Tibial nerve (tissue), 4 donors: ENCODE data around the gene ENTPD1.

Experiments used
- CTCF ChIP-seq, 5 experiments: fragments of 200-600 bp in 3 of 5; fragments of 450-650 bp in 2 of 5; sonication (generic) in 3 of 5; IDR thresholded peaks; one replicate each; pipeline ENCODE4 v1.5.1; 2016 to 2019; ENCODE audit warnings: antibody characterized with exemption in 5 of 5, mild to moderate bottlenecking in 3 of 5, moderate library complexity in 2 of 5
- EP300 ChIP-seq, 2 donors: sonication (generic); formaldehyde crosslinking; IDR thresholded peaks; one replicate each; pipeline ENCODE4 v1.6.1; 2017; ENCODE audit warnings: antibody characterized with exemption in 2 of 2, mild to moderate bottlenecking in 1 of 2
- POLR2A ChIP-seq, 2 donors: fragments of 450-650 bp; IDR thresholded peaks; one replicate each; pipeline ENCODE4 v1.6.1; 2017; ENCODE audit warnings: antibody characterized with exemption in 2 of 2, mild to moderate bottlenecking in 2 of 2, moderate library complexity in 2 of 2

- no peak for TF ChIP-seq CTCF (IDR thresholded peaks at IDR 0.05)
- TF ChIP-seq POLR2A (IDR thresholded peaks at IDR 0.05): no peak
- no peak for TF ChIP-seq EP300 (IDR thresholded peaks at IDR 0.05)
These were observed 39.1 kb upstream of the ENTPD1 start for GRCh38 chr10:95716866-95717265.
